ENCODE measurements around the gene SLF2.
A peak's percentile ranks its signal among the peaks of the same experiment; 100 is the strongest.

Gene SLF2

DNA sequence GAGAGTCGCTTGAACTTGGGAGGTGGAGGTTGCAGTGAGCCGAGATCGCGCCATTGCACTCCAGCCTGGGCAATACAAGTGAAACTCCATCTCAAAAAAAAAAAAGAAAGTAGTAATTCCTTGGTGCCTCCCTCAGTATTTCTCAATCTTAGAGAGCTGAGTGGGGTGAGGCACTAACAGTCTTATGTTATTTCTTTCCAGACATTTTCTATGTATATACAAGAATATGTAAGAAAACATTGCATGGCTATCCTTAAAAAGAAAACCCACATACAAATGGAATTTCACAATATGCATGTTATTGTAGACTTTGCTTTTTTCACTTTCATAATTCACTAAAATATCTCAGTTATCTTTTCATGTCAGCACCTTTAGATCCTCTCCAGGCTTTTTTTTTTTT, 13.6 kb upstream of the SLF2 start:
- no peak for DNase-seq

GRCh38 chr10:100901051-100901450, 11.7 kb upstream of the SLF2 start:
- DNase-seq: peak in 1 of 2 experiments; percentile 12

DNA sequence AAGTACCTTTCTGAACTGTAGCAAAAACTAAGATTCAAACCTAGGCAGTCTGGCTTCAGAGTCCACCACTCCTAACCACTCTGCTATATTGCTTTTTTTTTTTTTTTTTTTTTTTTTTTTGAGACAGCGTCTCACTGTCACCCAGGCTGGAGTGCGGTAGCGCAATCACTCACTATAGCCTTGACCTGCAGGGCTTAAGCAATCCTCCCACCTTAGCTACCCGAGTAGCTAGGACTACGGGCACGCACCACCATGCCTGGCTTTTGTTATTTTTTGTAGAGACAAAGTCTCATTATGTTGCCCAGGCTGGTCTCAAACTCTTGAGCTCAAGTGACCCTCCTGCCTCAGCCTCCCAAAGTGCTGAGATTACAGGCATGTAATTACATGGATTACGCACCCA, 10.1 kb upstream of the SLF2 start:
- DNase-seq: no peak

- DNase-seq: peak in 1 of 2 experiments; percentile 32
Measured at GRCh38 chr10:100904917-100905316, 7.8 kb upstream of the SLF2 start.

DNA sequence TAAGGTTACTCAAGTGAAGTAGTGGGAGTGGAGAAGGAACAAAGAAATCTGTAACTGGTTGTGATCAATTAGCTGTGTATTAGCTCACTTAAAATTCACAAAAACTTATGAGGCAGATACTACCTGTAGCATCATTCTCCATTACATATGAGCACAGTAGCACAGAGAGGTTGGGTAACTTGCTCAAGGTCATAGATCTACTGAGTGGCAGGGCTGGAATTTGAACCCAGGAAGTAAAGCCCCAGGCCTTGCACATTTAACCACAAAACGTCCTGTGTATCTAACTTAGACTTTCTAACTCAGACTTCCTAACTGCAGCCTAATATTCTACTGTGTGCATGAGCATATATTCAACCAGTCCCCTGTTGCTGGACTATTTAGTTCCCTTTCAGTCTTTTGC, 5.6 kb upstream of the SLF2 start:
- no peak for DNase-seq

- DNase-seq: peak in 1 of 2 experiments; percentile 21
Measured at GRCh38 chr10:100907773-100908363, 4.9 kb upstream of the SLF2 start.

DNA sequence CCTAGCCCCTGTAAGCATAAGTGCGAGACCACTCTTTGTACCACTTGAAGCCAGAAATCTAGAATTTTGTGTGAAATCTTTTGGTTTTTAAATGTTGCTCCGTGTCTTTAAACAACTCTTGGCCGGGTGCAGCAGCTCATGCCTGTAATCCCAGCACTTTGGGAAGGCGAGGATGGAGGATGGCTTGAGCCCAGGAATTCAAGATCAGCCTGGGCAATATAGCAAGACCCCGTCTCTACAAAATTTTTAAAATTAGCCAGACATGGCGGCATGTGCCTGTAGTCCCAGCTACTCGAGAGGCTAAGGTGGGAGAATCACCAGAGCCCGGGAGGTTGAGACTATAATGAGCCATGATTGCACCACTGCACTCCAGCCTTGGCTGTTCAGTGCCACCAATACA, 4.4 kb upstream of the SLF2 start:
- DNase-seq: no peak

DNA sequence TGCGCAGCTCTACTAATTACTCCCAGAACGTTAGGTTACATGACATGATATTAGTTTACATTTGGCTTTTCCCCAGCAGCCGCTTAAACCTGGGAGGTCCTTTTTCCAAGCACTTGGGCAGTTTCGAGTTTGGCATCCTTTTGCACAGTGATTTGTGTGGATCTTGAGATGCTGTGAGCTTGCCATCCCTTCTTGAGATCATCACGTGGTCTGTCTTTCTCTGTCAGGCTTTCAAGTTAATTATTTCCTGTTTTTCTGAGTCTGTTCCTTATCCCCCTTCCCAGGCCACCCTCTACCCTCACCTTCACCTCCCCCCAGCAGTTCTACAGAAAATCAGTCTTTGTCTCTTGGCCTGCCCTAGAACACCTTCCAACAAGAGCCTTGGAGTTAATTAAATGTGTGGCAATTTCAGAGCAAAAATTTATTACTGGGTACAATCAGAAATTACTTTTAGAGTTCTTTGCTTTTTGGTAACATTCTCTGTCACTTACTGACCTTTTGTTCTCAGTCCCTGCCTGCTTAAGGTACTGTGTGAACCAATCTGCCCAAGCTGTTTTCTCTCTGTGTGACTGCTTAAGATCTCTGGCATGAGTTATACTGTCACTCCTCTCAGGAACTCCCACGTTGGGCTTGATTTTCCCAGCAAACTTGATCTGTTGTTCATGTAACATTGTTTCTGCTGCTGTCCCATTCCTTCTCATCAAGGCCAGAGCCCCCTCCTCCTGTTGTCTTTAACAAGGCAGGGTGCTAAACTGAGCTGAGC, 3.1 kb upstream of the SLF2 start:
- no peak for DNase-seq

GRCh38 chr10:100911472-100911871, 1.3 kb upstream of the SLF2 start:
- no peak for DNase-seq

DNA sequence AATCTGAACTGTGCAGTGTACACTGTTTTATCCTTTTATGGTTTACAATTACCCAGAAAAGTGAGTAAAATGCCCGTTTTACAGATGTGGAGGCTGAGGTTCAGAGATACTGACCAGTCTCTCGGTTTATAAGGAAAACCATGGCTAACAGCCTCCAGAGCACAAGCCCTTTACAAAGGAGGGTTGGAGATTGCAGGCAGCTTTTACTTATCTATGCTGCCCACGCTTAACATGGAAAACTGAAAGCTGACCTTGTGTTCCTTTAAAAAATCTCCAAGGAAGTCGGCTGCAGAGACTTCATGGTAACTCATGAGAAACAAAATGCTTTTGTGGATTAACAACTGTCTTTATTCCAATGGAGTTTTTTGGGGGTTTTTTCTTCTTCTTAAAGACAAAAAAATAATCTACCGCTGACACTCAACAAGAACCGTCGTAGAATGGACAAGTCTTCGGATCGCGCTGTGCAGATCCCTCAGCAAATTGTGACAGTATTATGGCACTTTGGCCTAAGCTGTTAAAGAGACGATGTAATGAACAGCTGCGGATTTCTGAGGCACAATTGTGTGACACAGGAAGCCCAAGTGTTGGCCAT, 654 bp upstream of the SLF2 start:
- DNase-seq: no peak

GRCh38 chr10:100913470-100913865, 705 bp downstream of the SLF2 start:
- no peak for DNase-seq

DNA sequence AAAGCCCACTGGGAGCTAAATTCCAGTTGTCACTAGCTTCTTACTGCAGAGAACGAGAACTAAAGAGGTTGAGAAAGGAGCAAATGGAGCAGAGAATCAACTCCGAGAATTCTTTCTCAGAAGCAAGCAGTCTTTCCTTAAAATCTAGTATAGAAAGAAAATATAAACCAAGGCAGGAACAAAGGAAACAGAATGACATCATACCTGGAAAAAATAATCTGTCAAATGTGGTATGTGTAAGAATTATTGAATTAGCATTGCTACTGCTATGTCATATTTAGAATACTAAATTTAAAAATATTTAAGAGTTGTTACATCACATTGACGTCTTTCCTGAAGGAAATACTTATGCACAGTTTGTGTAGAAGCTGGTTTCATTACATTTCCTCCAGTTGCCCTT, 4.3 kb downstream of the SLF2 start:
- no peak for DNase-seq

- no peak for DNase-seq
Measured at GRCh38 chr10:100923580-100923979, 10.8 kb downstream of the SLF2 start.

GRCh38 chr10:100927266-100927665, 14.5 kb downstream of the SLF2 start:
- no peak for DNase-seq

DNA sequence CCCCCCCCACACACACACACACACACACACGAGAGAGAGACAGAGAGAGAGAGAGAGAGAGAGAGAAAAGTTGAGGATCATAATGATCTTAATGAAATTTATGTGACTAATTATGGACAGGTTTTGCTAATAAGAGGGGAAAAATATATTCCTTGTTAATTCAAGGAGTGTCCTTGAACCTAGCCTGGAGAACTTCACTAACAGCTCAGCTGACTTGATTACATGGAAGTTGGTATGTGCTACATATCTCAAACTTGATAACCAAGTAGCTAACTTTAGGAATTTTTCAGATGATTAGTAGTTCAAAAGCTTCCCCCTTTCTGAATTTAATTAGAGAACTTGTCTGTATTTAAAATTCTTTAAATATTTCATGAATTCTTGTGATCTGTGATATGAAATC, 15.3 kb downstream of the SLF2 start:
- DNase-seq: no peak

DNA sequence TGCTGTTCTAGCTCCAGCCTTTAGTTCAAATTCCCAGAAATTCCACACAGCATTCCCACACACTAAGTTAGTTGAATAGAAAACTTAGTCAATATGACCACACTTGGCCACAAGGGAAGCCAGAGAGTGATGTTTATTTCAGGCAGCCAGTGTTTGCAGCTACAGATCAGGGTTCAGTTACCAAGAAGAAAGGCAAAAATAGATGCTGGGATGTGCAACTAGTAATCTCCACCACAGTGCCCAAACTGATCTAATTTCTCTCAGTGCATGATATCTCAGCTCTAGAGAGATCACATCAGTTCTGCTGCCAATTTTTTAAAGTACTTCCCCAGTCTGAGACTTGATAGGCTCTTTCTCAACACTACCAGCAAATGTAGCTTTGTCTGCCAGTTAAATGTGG, 17.6 kb downstream of the SLF2 start:
- DNase-seq: no peak

DNA sequence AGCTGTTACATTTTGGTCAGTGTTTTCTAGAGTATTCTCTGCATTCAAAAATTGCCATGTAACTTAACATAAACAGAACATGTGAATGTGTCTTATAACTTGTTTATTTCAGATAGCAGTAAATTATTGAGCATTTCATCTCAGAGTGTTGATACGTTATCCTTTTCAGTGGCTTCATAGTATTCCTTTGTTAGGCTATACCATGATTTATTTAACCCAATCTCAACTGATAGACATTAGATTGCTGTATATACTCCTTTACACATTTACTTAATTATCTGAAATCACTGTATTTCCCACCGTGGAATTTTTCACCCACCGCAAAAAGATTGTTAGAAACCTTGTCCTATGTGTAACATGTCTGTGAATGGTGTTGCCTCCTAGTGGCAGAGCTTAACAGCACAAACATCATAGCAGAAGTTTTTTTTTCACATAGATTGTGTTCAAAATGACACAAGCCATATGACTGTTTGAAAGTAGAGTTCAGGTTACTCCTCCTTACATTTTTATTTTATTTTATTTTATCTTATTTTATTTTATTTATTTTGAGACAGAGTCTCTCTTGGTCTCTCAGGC, 21.4 kb downstream of the SLF2 start:
- peak in 1 of 2 experiments; percentile 0 for DNase-seq

DNA sequence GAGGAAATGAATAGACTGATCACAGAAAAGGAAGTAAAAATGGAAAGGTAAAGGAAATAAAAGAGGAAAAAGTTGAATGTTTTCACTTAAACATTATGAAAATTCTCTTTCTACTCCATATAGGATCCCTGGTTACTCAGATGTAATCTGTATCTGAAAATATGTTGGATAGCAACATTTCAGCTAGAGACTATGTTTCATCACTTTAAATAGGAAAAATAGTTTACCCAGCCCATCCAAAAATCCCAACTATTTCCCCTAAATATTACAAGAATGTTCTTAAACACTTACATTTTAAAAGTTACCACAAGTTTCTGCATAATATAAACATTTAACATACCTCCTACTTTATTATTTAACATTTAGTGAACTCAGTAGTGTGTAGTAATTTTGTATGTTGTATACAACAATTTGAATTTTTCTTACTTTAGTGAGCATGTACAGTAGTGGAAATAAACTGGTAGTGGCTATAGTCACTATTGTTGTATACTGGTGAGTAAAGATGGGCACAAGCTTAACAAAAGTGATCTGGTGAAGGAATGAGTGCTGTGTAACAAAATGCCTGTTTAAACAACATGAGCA, 27.1 kb downstream of the SLF2 start:
- DNase-seq: no peak

- DNase-seq: no peak
Measured at GRCh38 chr10:100942229-100942628, 29.5 kb downstream of the SLF2 start.

DNA sequence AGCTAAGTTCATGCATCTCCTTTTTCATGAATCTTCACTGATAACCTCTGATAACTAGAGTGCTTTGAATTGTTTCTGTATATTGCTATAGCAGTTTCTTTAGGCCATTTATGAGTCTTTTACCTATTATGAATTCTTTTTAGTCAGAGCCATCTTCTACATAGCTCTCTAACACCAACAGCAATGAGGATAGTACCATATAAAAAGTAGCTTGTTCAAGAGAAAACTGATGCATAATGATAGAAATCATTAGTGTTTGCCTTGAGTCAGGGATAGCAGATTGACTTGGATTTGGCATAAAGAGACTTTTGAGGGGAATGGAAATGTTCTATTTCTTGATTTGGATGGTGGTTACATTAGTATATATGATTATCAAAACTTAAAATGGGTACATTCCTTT, 30.7 kb downstream of the SLF2 start:
- DNase-seq: no peak

GRCh38 chr10:100945754-100946153, 33.0 kb downstream of the SLF2 start:
- no peak for DNase-seq

DNA sequence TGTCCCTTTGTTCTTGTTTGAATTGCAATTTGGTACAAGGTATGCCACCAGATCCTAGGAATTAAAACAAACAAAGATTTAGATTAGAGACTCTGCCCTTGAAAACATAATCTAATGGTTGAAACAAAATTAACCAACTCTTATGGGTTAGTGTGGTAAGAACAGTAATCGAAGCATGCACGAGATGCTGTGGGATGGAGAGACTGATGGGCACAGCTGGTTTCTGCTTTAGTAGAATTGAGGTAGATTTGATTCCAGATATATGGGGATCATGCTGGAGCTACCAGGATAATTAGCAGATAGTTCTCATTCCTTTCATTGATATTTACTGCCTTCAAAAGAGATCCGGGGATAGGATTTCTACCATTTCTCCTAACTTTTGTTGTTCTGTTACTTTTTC, 36.2 kb downstream of the SLF2 start:
- DNase-seq: no peak

DNA sequence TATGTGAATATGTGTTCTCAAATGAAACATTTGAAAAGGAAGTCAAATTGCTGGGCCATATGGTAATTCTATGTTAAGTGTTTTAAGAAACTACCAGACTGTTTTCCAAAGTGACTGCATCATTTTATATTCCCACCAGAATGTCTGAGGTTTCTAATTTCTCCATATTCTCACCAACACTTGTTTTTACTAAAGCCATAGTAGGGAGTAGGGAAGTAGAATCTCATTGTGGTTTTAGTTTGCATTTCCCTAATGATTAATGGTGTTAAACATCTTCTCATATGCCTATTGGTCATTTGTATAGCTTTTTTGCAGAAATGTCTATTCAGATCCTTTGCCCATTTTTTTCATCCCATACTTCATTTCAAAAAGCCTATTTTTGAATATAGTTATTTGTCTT, 47.5 kb downstream of the SLF2 start:
- no peak for DNase-seq

All from NCI-H526 (cell line).